A549 (cell line): ENCODE data around the gene LRIG1. TPM values are rescaled to one million over a fixed set of nuclear protein-coding genes. Genes with fewer than 3 reads are reported as not detected.

Source experiments
- ATAC-seq, 2 experiments: fragments of 200-7000 bp in 1 of 2; fragments of >200 bp in 1 of 2; cut with Nextera tagmentation in 1 of 2; cut with Tn5 transposase in 1 of 2; 3 replicates each; pipeline versions ENCODE4 v1.8.0 to v1.9.1; 2018 to 2020; ENCODE audit warnings: mild to moderate bottlenecking in 1 of 2, moderate library complexity in 1 of 2
- CTCF ChIA-PET: fragments of 300-600 bp; sonication (Branson Sonifier 250); formaldehyde crosslinking; extraction: SDS; loops from one replicate; lab custom pipeline; 2021; ENCODE audit warnings: antibody characterized with exemption, inconsistent platforms; lab: Yijun Ruan, JAX
- POLR2A ChIA-PET: fragments of 350-600 bp; formaldehyde crosslinking; extraction: SDS; loops from one replicate; lab custom pipeline; 2021; ENCODE audit warnings: antibody characterized with exemption, inconsistent platforms; lab: Yijun Ruan, JAX
- DNase-seq, 2 experiments: peaks; one replicate each; pipeline versions ENCODE4 v3.0.0 to v3.0.0-alpha.2; 2011 to 2016; ENCODE audit warnings: low read depth in 1 of 2, low spot score in 1 of 2
- FAIRE-seq: peaks from 2 replicates; lab custom pipeline; 2011; peaks lifted over from hg19 to GRCh38; lab: Jason Lieb, UNC
- H3K27ac ChIP-seq, 2 experiments: fragments of >200 bp; sonication (Bioruptor Twin); formaldehyde crosslinking; 3 replicates each; pipeline ENCODE4 v1.5.1; 2016 to 2017
- H3K4me1 ChIP-seq: fragments of >200 bp; sonication (Bioruptor Twin); formaldehyde crosslinking; 3 replicates; pipeline ENCODE4 v1.6.1; 2016
- H3K4me2 ChIP-seq: fragments of >200 bp; sonication (Bioruptor Twin); formaldehyde crosslinking; 3 replicates; pipeline ENCODE4 v1.6.1; 2016
- H3K4me3 ChIP-seq: fragments of >200 bp; sonication (Bioruptor Twin); formaldehyde crosslinking; 3 replicates; pipeline ENCODE4 v1.5.1; 2016
- H3K9me3 ChIP-seq: fragments of >200 bp; sonication (Bioruptor Twin); formaldehyde crosslinking; 3 replicates; pipeline ENCODE4 v1.6.1; 2016
- ATOH8 ChIP-seq: fragments of 250-450 bp; sonication (Bioruptor Pico); IDR thresholded peaks from 2 replicates; pipeline ENCODE4 v1.5.0; 2020; ENCODE audit warnings: low read depth, mild to moderate bottlenecking, moderate library complexity
- BCL3 ChIP-seq: fragments of >200 bp; sonication (Bioruptor Twin); formaldehyde crosslinking; IDR thresholded peaks from 3 replicates; pipeline ENCODE4 v1.6.1; 2016
- CHD2 ChIP-seq: fragments of 150-350 bp; IDR thresholded peaks from 2 replicates; pipeline ENCODE4 v1.6.1; 2014; ENCODE audit warnings: low read length; ENCODE audit not compliant: partially characterized antibody
- CHD4 ChIP-seq: fragments of 200-600 bp; sonication (generic); IDR thresholded peaks from 2 replicates; pipeline ENCODE4 v1.6.1; 2016; ENCODE audit warnings: antibody characterized with exemption, mild to moderate bottlenecking, borderline replicate concordance
- E2F6 ChIP-seq: IDR thresholded peaks from 2 replicates; pipeline ENCODE4 v1.6.1; 2012; ENCODE audit warnings: low read depth, borderline replicate concordance
- ESRRA ChIP-seq: fragments of 150-350 bp; IDR thresholded peaks from 2 replicates; pipeline ENCODE4 v1.6.1; 2014; ENCODE audit warnings: mild to moderate bottlenecking, low read length, borderline replicate concordance
- GATA3 ChIP-seq: IDR thresholded peaks from 2 replicates; pipeline ENCODE4 v1.6.1; 2012; ENCODE audit warnings: borderline replicate concordance
- HEYL ChIP-seq: fragments of 250-450 bp; sonication (Bioruptor Pico); IDR thresholded peaks from 2 replicates; pipeline ENCODE4 v1.8.0; 2021; ENCODE audit warnings: mild to moderate bottlenecking, moderate library complexity
- HOXB13 ChIP-seq: fragments of 250-450 bp; sonication (Bioruptor Pico); IDR thresholded peaks from 2 replicates; pipeline ENCODE4 v1.5.0; 2020; ENCODE audit warnings: low read depth, mild to moderate bottlenecking, moderate library complexity
- KDM1A ChIP-seq: fragments of 200-600 bp; sonication (generic); IDR thresholded peaks from 2 replicates; pipeline ENCODE4 v1.6.1; 2016; ENCODE audit warnings: low read depth, mild to moderate bottlenecking
- MAX ChIP-seq: IDR thresholded peaks from 2 replicates; pipeline ENCODE4 v1.6.1; 2012
- MAZ ChIP-seq: fragments of 150-350 bp; IDR thresholded peaks from 2 replicates; pipeline ENCODE4 v1.6.1; 2014; ENCODE audit warnings: antibody characterized with exemption, low read depth, low read length, borderline replicate concordance
- MYC ChIP-seq: IDR thresholded peaks from 2 replicates; pipeline ENCODE4 v1.6.1; 2012; ENCODE audit warnings: mild to moderate bottlenecking, inconsistent platforms, low read length, improper control_type of control experiment, borderline replicate concordance
- NPAS2 ChIP-seq: fragments of 250-450 bp; sonication (Bioruptor Pico); IDR thresholded peaks from 2 replicates; pipeline ENCODE4 v1.8.0; 2022; ENCODE audit warnings: mild to moderate bottlenecking, moderate library complexity, borderline replicate concordance
- RAD21 ChIP-seq, 2 experiments: fragments of >200 bp in 1 of 2; sonication (Bioruptor Twin) in 1 of 2; formaldehyde crosslinking in 1 of 2; IDR thresholded peaks in 1 of 2; conservative IDR thresholded peaks in 1 of 2; 2 replicates in 1 of 2; 3 replicates in 1 of 2; pipeline ENCODE4 v1.6.1; 2012 to 2018; ENCODE audit warnings: inconsistent platforms in 1 of 2
- TFCP2L1 ChIP-seq: fragments of 250-450 bp; sonication (Bioruptor Pico); IDR thresholded peaks from 2 replicates; pipeline ENCODE4 v1.5.0; 2021; ENCODE audit warnings: mild to moderate bottlenecking
- USF2 ChIP-seq: fragments of 450-650 bp; IDR thresholded peaks from 2 replicates; pipeline ENCODE4 v1.6.1; 2014; ENCODE audit warnings: antibody characterized with exemption
- ZFP36 ChIP-seq: fragments of 450-650 bp; IDR thresholded peaks from 2 replicates; pipeline ENCODE4 v1.6.1; 2014; ENCODE audit warnings: borderline replicate concordance; ENCODE audit not compliant: partially characterized antibody
- WGBS: methylation state at CpG from one replicate; pipeline ENCODE4 v1.1.6; 2017; ENCODE audit errors: missing lambda C conversion rate; 5-methylcytosine and 5-hydroxymethylcytosine counted together
- polyA plus RNA-seq, 4 experiments: library from polyadenylated mRNA; depleted of rRNA in 3 of 4; stranded (reverse); fragments of >200 nt; fragmentation: RNase III in 1 of 4; extraction: RNeasy Plus Mini Kit Qiagen cat#74134 plus additional on column Dnase treatment in 1 of 4; gene quantifications; 2 replicates in 3 of 4; 3 replicates in 1 of 4; pipeline ENCODE4 v1.2.3, GENCODE V29; 2011 to 2017
- TF ChIP-seq, protein P1 (sequence below): IDR thresholded peaks from 2 replicates; pipeline ENCODE4 v1.6.1; 2012
- TF ChIP-seq, protein P2 (sequence below): fragments of 200-600 bp; sonication (generic); IDR thresholded peaks from 2 replicates; pipeline ENCODE4 v1.6.1; 2016; ENCODE audit warnings: antibody characterized with exemption, mild to moderate bottlenecking, moderate library complexity

The LRIG1 gene
- polyA plus RNA-seq, 2 of the 4 experiments (the other 2 are of a cell fraction): 1.8 to 6.2 TPM

DNA sequence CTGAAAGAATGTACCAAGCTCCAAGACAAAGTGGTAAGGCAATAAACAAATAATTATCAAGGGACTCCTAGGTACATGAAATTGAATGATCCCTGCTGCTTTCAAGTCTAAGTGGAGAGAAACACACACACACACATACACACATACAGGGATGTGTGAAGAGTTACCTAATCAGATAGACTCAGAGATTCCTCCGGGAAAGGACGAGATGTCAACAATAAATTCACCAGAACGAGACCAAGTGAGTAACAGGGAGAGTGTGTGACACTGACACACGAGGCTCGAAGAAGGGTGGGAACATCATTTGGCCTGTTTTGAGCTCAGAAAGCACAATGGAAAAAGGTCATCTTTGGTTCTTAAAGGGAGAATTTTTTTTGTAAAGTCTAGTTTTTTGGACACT lies 13.4 kb downstream of the LRIG1 start:
- no peak for DNase-seq
- no peaks in the 10 kb centered on the region for H3K4me1 ChIP-seq
- WGBS: 65% methylated on average over 5 of the region's 5 CpGs
- no peak overlapping the region for H3K4me3 ChIP-seq
- no peaks in the 10 kb centered on the region for H3K9me3 ChIP-seq
- TF ChIP-seq, protein P1, sequence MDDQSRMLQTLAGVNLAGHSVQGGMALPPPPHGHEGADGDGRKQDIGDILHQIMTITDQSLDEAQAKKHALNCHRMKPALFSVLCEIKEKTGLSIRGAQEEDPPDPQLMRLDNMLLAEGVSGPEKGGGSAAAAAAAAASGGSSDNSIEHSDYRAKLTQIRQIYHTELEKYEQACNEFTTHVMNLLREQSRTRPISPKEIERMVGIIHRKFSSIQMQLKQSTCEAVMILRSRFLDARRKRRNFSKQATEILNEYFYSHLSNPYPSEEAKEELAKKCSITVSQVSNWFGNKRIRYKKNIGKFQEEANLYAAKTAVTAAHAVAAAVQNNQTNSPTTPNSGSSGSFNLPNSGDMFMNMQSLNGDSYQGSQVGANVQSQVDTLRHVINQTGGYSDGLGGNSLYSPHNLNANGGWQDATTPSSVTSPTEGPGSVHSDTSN: no peak
- TF ChIP-seq MYC (no peak), HEYL (no peak), BCL3 (no peak), KDM1A (no peak), MAZ (no peak), CHD4 (no peak), NPAS2 (CRISPR knock-in tag) (no peak), RAD21 (conservative IDR thresholded peaks at IDR 0.05 in 1 of 2, IDR thresholded peaks at IDR 0.05 in 1 of 2) (no peak), CHD2 (no peak), MAX (no peak)
- TF ChIP-seq, protein P2, sequence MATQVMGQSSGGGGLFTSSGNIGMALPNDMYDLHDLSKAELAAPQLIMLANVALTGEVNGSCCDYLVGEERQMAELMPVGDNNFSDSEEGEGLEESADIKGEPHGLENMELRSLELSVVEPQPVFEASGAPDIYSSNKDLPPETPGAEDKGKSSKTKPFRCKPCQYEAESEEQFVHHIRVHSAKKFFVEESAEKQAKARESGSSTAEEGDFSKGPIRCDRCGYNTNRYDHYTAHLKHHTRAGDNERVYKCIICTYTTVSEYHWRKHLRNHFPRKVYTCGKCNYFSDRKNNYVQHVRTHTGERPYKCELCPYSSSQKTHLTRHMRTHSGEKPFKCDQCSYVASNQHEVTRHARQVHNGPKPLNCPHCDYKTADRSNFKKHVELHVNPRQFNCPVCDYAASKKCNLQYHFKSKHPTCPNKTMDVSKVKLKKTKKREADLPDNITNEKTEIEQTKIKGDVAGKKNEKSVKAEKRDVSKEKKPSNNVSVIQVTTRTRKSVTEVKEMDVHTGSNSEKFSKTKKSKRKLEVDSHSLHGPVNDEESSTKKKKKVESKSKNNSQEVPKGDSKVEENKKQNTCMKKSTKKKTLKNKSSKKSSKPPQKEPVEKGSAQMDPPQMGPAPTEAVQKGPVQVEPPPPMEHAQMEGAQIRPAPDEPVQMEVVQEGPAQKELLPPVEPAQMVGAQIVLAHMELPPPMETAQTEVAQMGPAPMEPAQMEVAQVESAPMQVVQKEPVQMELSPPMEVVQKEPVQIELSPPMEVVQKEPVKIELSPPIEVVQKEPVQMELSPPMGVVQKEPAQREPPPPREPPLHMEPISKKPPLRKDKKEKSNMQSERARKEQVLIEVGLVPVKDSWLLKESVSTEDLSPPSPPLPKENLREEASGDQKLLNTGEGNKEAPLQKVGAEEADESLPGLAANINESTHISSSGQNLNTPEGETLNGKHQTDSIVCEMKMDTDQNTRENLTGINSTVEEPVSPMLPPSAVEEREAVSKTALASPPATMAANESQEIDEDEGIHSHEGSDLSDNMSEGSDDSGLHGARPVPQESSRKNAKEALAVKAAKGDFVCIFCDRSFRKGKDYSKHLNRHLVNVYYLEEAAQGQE: no peak
- TF ChIP-seq, all 56 proteins: peak for 0
- no peak for ATAC-seq
- ChIA-PET CTCF (interaction anchor here (1.1 kb wide), 1 partner anchor 80 kb away, joined by 3 read pairs; no protein-coding TSS in a partner anchor), POLR2A (no interaction called here)
- H3K27ac ChIP-seq: no peak overlapping the region
- H3K4me2 ChIP-seq: no peak overlapping the region
- FAIRE-seq: no peak

GRCh38 chr3:66486646-66487045 lies 14.2 kb downstream of the LRIG1 start:
- H3K27ac ChIP-seq: no peak overlapping the region
- no peaks in the 10 kb centered on the region for H3K9me3 ChIP-seq
- no peak overlapping the region for H3K4me3 ChIP-seq
- ChIA-PET POLR2A (no interaction called here), CTCF (interaction anchor here (1.1 kb wide), 1 partner anchor 79 kb away, joined by 3 read pairs; no protein-coding TSS in a partner anchor)
- FAIRE-seq (no peak), DNase-seq (no peak)
- 81% methylated on average over 5 of the region's 5 CpGs for WGBS
- H3K4me2 ChIP-seq: no peak overlapping the region
- TF ChIP-seq GATA3: no peak
- TF ChIP-seq, all 56 proteins: peak for 0
- ATAC-seq: no peak
- H3K4me1 ChIP-seq: no peaks in the 10 kb centered on the region

DNA sequence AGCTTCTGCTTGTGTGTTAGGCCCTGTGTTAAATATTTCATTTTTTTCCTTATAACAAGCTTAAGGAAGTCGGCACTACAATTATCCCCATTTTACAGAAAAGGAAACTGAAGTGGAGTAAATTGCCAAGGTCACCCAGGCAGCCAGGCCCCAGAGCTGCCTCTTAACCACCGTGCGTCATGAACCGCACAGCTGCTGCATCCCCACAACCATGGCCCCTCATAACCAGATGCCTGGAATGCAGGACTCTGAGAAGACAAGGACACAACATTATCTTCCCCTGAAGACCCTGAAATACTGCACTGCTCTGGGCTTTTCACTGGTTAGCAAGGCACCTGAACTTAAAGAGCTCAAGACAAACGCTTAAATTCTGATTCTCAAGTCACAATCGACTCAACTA lies 14.6 kb downstream of the LRIG1 start:
- H3K4me2 ChIP-seq: no peak overlapping the region
- H3K4me1 ChIP-seq: 0 out of 3 replicates have a peak, but pooled peaks cover 2% of the 10 kb centered on the region
- no peak for TF ChIP-seq GATA3
- no peak for TF ChIP-seq HOXB13 (CRISPR knock-in tag)
- no peak for TF ChIP-seq ZFP36
- no peak for TF ChIP-seq KDM1A
- TF ChIP-seq RAD21 (conservative IDR thresholded peaks at IDR 0.05 in 1 of 2, IDR thresholded peaks at IDR 0.05 in 1 of 2): no peak
- no peak for TF ChIP-seq HEYL
- TF ChIP-seq USF2: no peak
- TF ChIP-seq E2F6: no peak
- no peak for TF ChIP-seq ESRRA
- no peak for TF ChIP-seq ATOH8 (CRISPR knock-in tag)
- TF ChIP-seq TFCP2L1 (CRISPR knock-in tag): no peak
- TF ChIP-seq CHD4: no peak

More for the DNA sequence above, 14.6 kb downstream of the LRIG1 start:
- H3K9me3 ChIP-seq: no peaks in the 10 kb centered on the region
- ATAC-seq (no peak), DNase-seq (no peak), FAIRE-seq (no peak)
- WGBS: 80% methylated on average over 6 of the region's 6 CpGs
- no peak overlapping the region for H3K27ac ChIP-seq
- POLR2A ChIA-PET: no interaction called here
- CTCF ChIA-PET: interaction anchor here (1.1 kb wide), 1 partner anchor 78 kb away, joined by 3 read pairs; no protein-coding TSS in a partner anchor
- H3K4me3 ChIP-seq: no peak overlapping the region
